GM19397 (cell line): Measurements from ENCODE around the gene LUZP4.
"Not testable (repeated sequence)": the region's sequence is repeated elsewhere in the genome, so short reads cannot be mapped to it uniquely, and the experiment has no call there.

ENCODE experiments used
- ATAC-seq: cut with Tn5 transposase; IDR thresholded peaks from one replicate; pipeline ENCODE4 v1.9.1; 2021; ENCODE audit warnings: mild to moderate bottlenecking, moderate library complexity; ENCODE audit not compliant: unreplicated experiment

LUZP4 gene

DNA sequence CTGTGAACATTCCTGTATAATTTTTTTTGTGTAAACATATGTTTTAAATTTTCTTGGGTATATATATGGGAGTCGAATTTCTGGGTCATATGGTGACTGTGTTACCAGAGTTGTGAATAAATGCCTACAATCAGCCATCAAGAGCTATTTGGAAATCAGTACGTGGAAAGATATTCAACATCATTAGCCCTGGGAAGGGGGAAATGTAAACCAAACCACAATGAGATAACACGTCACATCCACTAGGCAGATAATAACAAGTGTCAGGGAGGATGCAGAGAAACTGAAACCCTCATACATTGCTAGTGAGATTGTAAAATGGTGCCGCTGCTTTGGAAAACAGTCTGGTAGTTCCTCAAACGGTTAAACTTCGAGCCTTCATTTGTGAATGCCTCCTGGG is 43.9 kb downstream of the LUZP4 start:
- ATAC-seq: no peak

DNA sequence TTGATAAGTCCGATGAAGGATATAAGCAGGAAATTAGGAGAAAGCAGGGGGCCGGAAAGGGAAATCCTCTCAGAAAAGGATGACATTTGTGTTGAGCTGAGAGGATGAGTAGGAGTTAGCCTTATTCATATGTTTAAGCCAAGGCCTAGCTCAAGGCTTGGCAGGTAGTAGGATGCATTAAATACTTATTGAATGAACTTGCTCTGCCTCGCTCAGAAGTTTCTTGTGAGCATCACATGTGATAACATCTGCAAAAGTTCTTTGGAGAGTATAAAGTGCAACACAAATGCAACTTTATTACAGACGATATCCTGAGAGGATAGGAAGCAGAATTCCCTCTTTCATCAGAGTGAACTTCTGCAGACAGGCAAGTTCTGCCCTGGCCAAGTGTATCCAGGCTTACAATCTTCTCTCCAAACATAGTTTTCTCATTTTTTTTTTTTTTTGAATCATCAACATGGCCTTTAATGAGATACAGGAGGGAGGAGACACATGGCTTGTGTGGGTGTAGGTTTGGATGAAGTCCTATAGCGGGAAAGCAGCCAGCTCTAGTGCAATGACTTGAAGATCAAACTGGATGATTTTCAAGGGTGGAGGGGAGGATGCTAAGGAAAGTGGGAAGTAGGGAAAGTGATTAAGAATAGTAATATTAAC is 48.1 kb downstream of the LUZP4 start:
- no peak for ATAC-seq

DNA sequence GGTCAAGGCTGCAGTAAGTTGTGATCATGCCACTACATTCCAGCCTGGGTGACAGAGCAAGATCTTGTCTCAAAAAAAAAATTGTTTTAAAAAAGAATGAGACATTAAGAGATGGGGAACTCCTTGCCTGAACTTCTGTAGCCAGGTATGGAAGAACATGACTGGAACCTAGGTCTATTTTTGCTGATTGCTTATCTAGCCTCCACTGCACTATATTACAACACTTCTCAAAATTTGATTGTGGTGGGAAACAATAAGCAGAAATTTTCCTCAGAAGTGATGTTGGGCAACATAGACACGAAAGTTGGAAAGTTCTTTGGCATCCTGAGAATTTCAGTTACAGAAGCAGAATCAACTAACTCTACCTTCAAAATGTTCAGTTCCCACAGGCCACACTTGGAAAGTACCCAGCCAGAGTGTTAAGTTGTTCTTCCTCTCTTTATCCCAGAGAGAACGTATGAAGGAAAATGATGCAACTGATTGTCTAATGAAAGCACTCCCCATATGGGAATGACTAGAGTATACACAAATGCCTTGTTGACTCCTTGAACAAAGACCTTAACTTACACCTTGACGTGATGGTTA is 50.0 kb downstream of the LUZP4 start:
- no peak for ATAC-seq

DNA sequence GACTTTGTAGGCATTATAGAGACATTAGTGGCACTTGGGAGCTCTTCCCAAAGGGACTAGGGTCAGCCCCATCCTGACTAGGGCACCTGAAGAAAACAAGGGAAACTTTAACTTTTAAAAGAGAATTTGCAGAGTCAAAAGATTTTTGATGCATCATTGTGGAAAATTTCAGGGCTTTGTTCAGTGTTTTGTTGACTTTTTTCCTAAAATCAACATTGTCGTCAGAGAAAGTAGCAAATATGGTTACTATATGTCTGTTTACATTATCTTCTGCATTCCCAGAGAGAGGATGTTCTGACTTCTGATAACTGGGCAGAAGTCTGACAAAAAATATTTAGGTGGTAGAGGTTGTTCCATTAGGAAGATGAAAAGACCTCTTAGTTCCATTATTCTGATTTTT is 51.9 kb downstream of the LUZP4 start:
- ATAC-seq: no peak

DNA sequence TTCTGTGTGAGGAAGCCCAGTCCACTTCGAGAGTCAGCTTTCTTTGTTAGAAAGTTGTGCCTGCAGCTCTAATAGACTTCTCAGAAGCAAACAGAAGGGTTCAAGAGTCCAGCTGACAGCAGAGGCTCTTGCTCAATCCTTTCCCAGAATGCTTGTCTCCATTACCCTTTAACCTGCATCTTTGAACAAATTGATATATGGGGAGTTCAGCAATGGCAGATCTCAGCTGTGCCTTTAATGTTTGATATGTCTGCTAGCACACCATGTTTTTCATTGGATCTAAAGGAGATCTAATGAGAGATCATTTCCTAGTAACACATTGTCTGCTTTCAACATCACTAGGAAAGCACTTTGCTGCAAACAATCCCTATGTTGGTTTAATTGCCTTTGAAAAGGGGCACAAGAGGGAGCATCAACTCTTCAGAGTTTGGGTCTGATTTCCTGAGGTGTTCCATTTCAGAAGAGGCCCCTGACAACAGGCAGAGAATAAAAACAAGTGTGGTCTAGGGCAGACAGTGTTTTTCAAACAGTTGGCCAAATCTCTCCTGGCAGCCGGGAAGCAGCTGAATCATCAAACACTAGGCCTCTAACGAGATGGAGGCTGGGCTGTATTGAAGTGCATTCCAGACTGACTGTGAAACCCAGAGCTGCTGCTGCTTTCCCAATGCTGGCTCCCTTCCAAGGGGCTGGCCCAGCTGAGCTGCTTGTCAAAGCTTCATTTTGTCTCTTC is 55.5 kb downstream of the LUZP4 start:
- no peak for ATAC-seq

DNA sequence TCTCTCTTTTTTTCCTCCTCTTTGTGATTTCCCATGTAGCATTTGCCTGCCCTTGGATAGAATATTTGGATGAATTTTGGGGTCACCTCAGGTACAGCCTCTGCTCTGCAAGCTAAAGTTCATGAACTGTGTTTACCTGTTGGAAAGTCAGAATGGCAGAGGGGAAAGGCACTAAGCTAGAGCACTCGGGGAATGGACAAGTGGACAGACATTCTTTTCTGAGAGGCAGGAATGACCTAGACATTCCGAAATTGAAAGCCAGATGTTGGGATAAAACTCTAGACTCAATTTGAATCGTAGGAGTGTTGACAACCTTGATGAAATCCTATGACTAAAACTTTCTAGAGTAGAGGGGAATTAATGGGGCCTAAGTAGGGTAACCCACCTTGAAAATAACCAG is 56.1 kb downstream of the LUZP4 start:
- no peak for ATAC-seq

DNA sequence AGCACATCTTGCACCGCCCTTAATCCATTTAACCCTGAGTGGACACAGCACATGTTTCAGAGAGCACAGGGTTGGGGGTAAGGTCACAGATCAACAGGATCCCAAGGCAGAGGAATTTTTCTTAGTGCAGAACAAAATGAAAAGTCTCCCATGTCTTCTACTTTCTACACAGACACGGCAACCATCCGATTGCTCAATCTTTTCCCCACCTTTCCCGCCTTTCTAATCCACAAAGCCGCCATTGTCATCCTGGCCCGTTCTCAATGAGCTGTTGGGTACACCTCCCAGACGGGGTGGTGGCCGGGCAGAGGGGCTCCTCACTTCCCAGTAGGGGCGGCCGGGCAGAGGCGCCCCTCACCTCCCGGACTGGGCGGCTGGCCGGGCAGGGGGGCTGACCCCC is 57.2 kb downstream of the LUZP4 start:
- ATAC-seq: not testable (repeated sequence)

DNA sequence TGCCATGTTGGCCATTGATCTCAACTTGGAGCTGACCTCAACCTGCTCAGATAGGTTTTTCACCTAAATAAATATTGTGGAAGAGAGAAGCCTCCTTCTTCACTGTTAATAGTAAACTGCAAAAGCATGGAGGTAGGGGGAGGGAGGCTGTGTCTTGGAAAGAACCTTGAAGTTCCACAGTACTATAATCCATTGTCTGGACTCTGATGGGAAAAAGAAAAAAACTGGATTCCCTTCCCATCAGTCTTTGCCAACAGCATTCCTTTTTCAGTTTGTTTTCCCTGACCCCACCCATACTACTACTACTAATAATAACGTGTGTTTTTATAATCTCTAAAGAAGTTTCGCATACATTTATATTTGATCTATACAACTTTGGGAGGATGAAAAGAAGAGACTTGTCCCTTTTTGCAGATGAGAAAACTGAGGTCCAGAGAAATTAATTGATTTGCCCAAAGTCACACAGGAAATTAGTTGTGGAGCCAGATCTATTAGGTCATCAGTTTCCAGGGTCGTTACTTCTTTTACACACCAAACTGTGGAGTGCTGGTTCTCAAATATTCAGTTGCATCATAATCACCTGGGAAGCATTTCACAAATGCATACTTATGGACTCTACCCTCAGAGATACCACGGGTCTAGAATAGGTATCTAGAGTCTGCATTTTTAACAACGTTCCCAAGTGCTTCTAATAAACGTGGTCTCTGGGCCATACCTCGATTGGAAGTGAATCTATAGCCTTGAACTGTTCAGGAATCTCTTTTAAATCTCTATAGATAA is 59.1 kb downstream of the LUZP4 start:
- ATAC-seq: no peak

DNA sequence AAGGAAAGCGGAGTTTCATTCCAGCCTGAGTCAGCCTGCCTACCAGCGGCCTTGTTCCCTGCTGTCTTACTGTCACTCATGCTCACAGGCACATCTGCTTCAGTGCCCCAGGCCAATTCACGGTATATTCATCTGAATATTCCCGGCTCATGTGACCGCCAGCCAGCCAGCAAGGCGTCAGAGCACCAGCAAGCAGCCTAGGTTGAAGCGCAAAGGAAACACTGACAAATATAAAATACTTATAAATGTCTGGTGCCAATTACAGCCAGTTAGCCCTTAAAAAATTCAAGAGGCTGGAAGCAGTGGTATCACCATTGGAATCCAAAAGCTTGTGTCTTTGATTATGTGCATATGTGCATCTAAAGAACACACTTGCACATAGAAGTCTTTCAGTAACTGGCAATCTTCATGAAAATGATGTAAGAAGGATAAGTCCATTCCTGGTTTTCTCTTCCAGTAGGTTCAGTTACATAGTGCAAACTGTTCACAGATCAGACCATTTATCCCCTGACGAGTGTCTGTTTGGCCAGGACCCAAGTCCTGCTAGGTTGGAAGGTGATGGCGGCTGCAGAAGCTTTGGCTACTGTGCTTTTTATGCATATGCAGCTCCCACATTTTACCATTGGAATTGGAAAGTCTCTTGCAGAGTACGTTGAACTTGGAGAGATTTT is 61.3 kb downstream of the LUZP4 start:
- ATAC-seq: no peak

DNA sequence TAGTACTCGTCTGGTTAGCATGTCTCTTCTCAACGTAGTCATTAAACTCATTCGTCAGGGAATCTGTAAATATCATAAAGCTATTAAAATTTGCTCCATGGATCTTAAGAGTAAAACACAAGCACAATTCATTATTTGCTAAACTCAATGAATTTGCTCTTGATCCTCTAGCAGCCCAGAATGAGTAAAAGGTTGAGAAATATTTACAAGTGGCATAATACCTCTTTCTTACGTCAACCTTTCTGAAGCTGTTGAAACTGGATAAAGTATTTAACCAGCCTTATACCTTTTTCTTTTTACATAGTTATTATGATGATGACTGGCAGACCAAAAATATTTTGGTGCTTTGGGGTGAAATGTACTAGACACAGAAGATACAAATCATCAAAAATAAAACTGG is 66.9 kb downstream of the LUZP4 start:
- no peak for ATAC-seq
